Thyroid gland (tissue), 4 donors: ENCODE measurements around the gene SRGAP1. TPM values are rescaled to one million over a fixed set of nuclear protein-coding genes. Genes with fewer than 3 reads are reported as not detected.

Source experiments
- DNase-seq, 2 donors: peaks; one replicate each; pipeline ENCODE4 v3.0.0-alpha.2; 2019
- H3K27ac ChIP-seq, 3 donors: fragments of 200-600 bp; sonication (generic); 1 replicate in 2 of 3; 2 replicates in 1 of 3; pipeline ENCODE4 v1.5.1; 2016 to 2019; ENCODE audit warnings: mild to moderate bottlenecking in 1 of 3, moderate library complexity in 1 of 3
- H3K27me3 ChIP-seq: fragments of 200-600 bp; sonication (generic); one replicate; pipeline ENCODE4 v1.5.1; 2019
- H3K36me3 ChIP-seq, 2 donors: fragments of 200-600 bp; sonication (generic); one replicate each; pipeline ENCODE4 v1.5.1; 2016 to 2019
- H3K4me1 ChIP-seq, 2 donors: fragments of 200-600 bp; sonication (generic); one replicate each; pipeline ENCODE4 v1.5.1; 2017 to 2019
- H3K4me3 ChIP-seq, 3 donors: fragments of 200-600 bp; sonication (generic); replicated peaks in 1 of 3; 1 replicate in 2 of 3; 2 replicates in 1 of 3; pipeline ENCODE4 v1.5.1; 2016; ENCODE audit warnings: mild to moderate bottlenecking in 1 of 3
- H3K9me3 ChIP-seq: fragments of 200-600 bp; sonication (generic); one replicate; pipeline ENCODE4 v1.5.1; 2017
- CTCF ChIP-seq, 6 experiments: fragments of 200-600 bp in 3 of 6; fragments of 450-650 bp in 3 of 6; sonication (generic) in 3 of 6; IDR thresholded peaks; one replicate each; pipeline ENCODE4 v1.5.1; 2016 to 2019; ENCODE audit warnings: antibody characterized with exemption in 6 of 6, mild to moderate bottlenecking in 2 of 6, inconsistent platforms in 1 of 6, moderate library complexity in 1 of 6
- POLR2A ChIP-seq, 2 donors: fragments of 450-650 bp; IDR thresholded peaks; one replicate each; pipeline ENCODE4 v1.6.1; 2017; ENCODE audit warnings: antibody characterized with exemption in 2 of 2, mild to moderate bottlenecking in 2 of 2, moderate library complexity in 1 of 2
- WGBS, 2 donors: methylation state at CpG; one replicate each; pipeline ENCODE4 v1.1.5; 2017; 5-methylcytosine and 5-hydroxymethylcytosine counted together
- intact Hi-C: fragments of 100-400 bp; cut with DNase I; formaldehyde crosslinking; loops from one replicate; pipeline ENCODE4 v1.15.1; 2023
- total RNA-seq, 4 donors: library from RNA; depleted of rRNA; stranded (reverse); fragments of >200 nt; gene quantifications; one replicate each; pipeline ENCODE4 v1.2.3, GENCODE V29; 2016

The SRGAP1 gene
- total RNA-seq, 4 donors from 2014 or later = 14.1 to 26.3 (median 20.9) TPM

GRCh38 chr12:63913929-63914328, 69.4 kb downstream of the SRGAP1 start:
- no peak for DNase-seq
- Histone ChIP-seq H3K27ac (no peak overlapping the region), H3K4me3 (no peak overlapping the region), H3K27me3 (no peaks in the 10 kb centered on the region), H3K9me3 (no peaks in the 10 kb centered on the region), H3K36me3 (no peaks in the 10 kb centered on the region), H3K4me1 (peaks cover 41 to 53% of the 10 kb centered on the region in 2 donors)
- intact Hi-C loops = no loop called here
- TF ChIP-seq POLR2A (IDR thresholded peaks at IDR 0.05) = no peak
- no peak for TF ChIP-seq CTCF (IDR thresholded peaks at IDR 0.05)
- 90 to 95% methylated on average over 2 of the region's 2 CpGs for WGBS, 2 donors

- intact Hi-C loops = no loop called here
- peak overlapping the region; percentile 43 to 57 (median 56) for H3K27ac ChIP-seq
- 24 to 31% methylated on average over 2 of the region's 2 CpGs for WGBS, 2 donors
Measured at GRCh38 chr12:63915105-63915800, 70.8 kb downstream of the SRGAP1 start.

GRCh38 chr12:63916561-63917476, 72.3 kb downstream of the SRGAP1 start:
- 81 to 87% methylated on average over 7 of the region's 7 CpGs for whole genome bisulfite sequencing, 2 donors
- Histone ChIP-seq H3K27me3 (no peaks in the 10 kb centered on the region), H3K9me3 (no peaks in the 10 kb centered on the region), H3K36me3 (no peaks in the 10 kb centered on the region), H3K4me1 (peaks cover 39 to 57% of the 10 kb centered on the region in 2 donors), H3K27ac (peak overlapping the region; percentile 48 to 78 (median 57)), H3K4me3 (no peak overlapping the region)
- no peak for DNase-seq
- intact Hi-C loops = no loop called here
- TF ChIP-seq POLR2A (IDR thresholded peaks at IDR 0.05) = no peak
- TF ChIP-seq CTCF (IDR thresholded peaks at IDR 0.05) = no peak

More at GRCh38 chr12:63915105-63915800, 70.8 kb downstream of the SRGAP1 start:
- H3K9me3 ChIP-seq = no peaks in the 10 kb centered on the region
- H3K36me3 ChIP-seq = no peaks in the 10 kb centered on the region
- DNase-seq = no peak
- H3K4me1 ChIP-seq = peaks cover 46 to 63% of the 10 kb centered on the region in 2 donors
- TF ChIP-seq CTCF (IDR thresholded peaks at IDR 0.05) (no peak), POLR2A (IDR thresholded peaks at IDR 0.05) (no peak)
- H3K4me3 ChIP-seq = no peak overlapping the region
- no peaks in the 10 kb centered on the region for H3K27me3 ChIP-seq

- Histone ChIP-seq H3K4me3 (no peak overlapping the region), H3K9me3 (no peaks in the 10 kb centered on the region), H3K36me3 (no peaks in the 10 kb centered on the region), H3K27ac (peak overlapping the region; percentile 48 to 80 (median 78)), H3K27me3 (no peaks in the 10 kb centered on the region), H3K4me1 (peaks cover 42 to 54% of the 10 kb centered on the region in 2 donors)
- no peak for DNase-seq
- TF ChIP-seq POLR2A (IDR thresholded peaks at IDR 0.05) (no peak), CTCF (IDR thresholded peaks at IDR 0.05) (no peak)
- intact Hi-C loops = no loop called here
- WGBS, 2 donors = 94 to 98% methylated on average over 3 of the region's 3 CpGs
Measured at GRCh38 chr12:63917477-63917862, 73.0 kb downstream of the SRGAP1 start.
